HG03039 (cell line): ENCODE data around the gene NRF1.
"Not testable (repeated sequence)": the region's sequence is repeated elsewhere in the genome, so short reads cannot be mapped to it uniquely, and the experiment has no call there.

Experiments used
- ATAC-seq: cut with Tn5 transposase; IDR thresholded peaks from one replicate; pipeline ENCODE4 v1.9.1; 2021; ENCODE audit warnings: mild to moderate bottlenecking, moderate library complexity; ENCODE audit not compliant: unreplicated experiment

The NRF1 gene

GRCh38 chr7:129780257-129780973, 168.9 kb downstream of the NRF1 start:
- ATAC-seq, result no peak

- no peak for ATAC-seq
Measured at GRCh38 chr7:129780974-129781927, 169.7 kb downstream of the NRF1 start.

DNA sequence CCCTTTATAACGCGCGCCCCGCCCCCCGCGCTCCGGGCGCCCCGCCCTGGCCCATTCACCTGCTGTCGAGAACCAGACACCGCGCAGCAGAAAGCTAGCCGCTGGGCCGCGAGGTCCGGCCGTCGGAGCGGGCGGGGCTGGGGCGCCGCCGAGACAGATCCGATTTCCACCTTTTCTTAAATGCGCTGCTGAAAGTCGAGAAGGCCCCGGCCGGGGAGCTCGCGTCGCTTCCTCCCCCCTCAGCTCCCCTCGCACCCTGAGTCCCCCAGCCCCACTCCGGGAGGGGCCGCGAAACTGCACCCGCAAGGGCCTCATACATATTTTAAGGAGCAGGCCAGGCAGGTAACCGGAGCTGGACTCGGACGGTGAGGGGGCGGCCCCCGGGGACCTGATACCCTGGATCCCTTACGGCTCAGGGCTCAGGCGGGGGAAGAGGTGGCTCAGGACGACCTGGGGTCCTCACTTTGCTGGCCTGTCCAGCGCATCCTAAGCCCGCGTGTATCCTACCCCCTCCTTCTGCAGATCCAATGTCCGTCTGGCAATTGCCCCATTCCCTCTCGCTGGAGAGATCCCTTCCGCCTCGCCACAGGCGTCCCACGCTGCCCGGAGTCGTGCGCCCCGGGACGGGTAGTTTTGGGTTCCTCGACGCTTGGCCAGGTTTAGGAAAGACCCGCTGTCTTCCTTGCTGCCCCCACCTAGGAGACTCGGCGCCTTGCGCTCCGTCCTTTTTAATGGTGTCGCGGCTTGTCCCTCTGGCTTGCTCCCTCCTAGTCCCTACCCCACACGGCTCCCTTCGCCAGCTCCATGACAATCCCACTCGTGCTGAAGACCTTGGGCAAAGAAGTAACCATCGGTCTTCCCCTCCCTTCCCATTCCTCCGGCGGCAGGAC, 170.7 kb downstream of the NRF1 start:
- ATAC-seq, result no peak

DNA sequence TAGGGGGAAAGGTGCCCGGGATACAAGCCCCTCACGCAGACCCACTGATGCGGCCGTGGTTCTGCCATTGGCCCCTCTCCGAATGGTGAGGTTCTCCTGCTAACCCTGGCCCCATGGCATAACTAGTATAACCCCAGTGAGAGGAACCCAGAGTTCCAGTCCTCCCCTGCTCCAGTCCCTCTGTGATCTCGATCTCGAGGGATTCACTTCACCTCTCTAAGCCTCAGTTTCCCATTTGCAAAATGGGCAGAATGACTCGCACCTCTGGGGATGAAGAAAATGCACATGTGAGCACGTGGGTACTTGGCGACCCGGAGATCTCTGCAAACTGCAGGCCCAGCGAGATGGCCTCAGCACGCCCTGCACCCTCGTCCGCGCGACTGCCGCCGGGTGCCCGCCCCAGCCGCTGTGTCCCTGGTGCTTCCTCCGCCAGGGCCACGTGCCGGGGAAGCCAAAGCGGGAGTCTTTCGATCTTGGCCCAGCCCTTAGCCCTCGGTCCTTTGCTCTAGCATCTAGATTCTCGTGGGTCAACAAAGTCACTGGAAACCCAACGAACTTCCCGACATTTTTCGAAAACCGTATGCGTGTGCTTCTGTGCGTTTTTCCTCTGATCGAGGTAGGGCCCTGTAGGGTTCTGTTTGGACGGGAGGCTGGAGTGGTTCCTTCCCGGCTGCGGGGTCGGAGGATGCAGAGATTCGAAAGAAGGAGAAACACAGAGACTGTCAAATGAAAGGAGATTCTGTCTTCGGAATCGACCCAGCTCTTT, 171.5 kb downstream of the NRF1 start:
- ATAC-seq, result no peak

DNA sequence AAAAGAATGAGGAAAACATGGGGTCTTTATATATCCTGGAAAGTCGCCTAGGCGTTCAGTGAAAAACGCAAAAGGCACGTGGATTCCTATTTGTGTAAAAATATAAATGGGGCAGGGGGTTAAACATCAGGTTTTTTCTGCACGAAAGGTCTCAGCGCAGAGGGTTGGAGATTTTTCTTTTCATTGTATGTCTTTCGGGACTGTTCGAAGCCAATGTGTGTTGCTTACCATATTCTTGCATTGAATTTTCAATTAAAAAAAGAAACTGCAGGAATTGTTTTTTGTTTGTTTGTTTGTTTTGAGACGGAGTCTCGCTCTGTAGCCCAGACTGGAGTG, 172.0 kb downstream of the NRF1 start:
- no peak for ATAC-seq

DNA sequence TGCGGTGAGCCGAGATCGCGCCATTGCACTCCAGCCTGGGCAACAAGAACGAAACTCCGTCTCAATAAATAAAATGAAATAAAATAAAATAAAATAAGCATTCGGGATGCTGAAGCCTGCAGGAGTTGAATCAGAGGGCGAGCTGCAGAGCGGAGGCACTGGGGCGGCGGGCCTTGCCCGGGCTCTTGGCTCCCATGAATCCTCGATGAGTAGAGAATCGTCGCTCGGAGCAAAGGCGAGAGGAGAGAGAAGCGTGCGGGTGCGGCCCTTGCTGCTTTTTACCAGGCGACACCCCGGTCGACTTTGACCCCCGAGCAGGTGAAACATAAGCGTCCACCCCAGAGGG, 172.9 kb downstream of the NRF1 start:
- no peak for ATAC-seq

DNA sequence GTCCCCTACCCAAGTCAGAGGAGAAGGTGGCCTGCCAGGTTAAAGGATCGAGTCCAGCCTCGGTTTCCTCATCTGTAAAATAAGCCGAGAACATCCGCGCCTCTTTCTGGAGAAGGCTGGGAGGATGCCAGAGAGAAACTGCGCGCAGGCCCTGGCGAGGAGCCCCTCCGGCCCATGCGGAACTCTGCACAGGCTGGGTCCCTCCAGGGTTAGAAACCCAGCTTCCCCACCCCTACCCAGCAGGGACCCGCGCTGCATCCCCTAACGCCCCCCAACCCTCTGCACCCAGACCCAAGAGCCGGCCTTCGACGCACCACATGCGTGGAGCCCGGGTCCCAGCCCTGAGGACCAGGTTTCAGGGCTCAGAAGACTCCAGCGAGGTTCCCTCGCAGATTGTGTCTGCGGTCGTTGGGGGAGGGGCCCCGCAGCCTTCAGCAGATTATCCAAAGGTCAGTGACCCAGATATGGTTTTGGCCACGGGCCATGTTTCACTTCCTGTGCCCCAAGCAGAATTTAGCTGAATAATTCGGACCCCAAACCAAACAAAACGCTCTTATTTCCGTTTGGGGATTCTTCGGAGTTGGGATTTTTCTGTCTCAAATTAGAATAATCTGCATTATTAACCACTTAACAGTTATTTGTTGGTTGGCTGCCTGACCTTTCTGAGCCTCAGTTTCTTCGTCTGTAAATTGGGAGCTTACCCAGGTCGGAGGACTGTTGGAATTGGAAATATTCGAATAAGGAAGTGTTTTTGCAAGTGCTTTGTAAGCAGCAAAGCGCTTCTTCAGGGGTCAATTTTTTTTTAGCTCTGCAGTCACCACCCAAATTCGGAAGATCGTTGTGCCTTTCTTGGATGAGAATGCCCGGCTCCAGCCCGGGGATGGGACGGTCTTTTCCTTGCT, 173.5 kb downstream of the NRF1 start:
- ATAC-seq, result no peak

DNA sequence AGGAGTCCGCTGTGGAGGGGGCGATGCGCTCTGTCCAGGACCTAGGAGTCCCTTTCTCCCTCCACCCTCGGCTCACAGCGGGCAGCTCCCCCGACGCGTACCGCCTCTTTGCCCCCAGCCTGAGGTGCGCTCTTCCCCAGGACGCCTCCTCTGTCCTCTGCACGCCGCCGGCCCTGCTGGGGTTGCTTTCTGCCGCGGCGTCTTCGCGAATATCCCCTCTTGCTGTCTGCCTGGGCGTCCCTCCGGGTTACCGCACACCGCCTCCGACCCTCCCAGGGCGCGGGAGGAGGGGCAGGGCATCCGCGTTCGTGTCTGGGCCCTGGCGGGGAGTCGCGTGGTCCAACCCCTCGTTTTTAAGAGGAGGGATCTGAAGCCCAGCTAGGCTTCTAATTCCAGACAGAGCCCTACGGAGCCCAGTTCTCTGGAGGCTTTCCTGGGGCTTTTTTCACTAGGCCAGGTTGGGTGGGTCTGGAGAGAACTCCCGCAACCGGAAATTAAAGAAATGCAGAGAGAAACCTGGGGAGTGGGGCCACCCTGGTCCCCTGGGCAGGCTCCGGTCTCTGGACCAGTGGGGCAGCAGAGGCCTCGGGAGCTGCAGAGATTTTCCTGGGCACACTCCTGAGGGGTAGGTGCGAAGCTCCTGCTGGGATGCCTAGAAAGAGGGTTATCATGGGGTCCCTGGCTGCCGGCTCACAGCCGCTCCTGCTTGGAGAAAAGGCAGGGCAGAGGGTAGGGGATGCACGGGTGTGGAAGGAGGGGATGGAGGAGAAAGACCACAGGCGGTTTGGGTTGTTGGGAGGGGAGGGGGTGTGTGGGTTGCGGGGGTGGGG, 174.4 kb downstream of the NRF1 start:
- ATAC-seq, result no peak

DNA sequence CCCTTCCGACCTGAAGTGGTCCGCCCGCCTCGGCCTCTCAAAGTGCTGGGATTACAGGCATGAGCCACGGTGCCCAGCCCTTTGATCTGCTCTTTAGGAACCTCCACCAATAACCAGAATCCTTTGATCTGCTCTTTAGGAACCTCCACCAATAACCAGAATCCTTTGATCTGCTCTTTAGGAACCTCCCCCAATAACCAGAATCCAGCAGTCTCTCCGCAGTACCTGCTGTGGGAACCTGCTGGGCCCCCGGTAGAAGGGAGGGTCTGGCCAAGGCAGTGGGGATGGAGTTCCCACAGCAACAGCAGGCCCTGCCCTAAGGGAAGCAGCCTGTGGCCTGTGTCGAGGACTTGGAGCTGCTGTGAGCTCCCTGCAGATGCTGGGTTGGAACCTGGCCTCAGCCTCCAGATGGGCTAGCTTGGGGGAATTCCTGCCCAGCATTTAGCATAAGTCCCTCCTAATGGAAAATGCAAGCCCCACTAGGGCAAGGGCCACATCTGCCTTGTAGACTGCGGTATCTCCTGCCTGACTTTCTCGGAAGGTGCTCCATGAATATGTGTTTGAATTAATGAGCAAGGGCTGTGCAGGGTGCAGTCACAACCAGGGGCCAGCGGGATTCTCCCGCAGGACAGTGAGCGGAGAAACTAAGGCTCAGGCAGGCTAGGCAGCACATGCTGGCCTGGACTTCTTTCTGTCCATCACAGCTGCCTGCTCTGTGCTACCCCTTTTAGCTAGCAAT, 175.5 kb downstream of the NRF1 start:
- ATAC-seq, result no peak

DNA sequence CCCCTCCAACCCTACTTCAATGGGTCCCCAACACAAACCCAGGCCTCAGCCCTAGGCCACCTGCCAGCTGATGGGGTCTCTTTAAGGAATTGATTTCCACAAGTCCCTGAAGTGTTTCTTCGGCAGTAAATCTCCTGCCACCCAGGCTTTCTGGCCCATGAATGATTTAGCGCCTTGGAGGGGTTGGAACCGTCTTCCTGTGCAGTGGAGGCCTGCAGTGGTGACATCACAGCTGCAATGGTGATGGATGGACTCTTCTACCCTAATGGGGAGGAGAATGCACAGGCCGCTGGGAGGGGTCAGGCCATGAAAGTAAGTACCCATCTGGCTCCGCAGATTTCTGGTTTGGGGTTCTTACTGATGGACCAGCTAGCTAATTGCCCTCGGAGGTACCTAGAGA, 177.5 kb downstream of the NRF1 start:
- ATAC-seq, result no peak

GRCh38 chr7:129789652-129790051, 178.1 kb downstream of the NRF1 start:
- ATAC-seq, result no peak

DNA sequence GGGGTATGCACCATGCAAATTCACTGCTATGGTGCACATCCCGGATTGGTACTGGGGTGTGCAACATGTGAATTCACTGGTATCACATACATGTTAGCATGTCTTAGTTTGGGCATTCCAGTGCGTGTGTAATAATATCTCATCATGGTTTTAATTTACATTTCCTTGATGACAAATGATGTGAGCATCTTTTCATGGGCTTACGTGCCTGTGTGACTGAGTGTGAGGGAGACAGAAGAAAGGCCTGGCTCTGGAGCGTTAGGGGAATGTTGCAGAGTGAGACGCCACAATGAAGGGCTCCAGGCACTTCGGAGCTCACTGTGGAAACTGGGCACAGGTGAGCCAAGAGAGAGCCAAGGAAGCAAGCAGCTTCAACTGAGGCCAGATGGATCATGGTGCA, 178.6 kb downstream of the NRF1 start:
- no peak for ATAC-seq

- ATAC-seq, result no peak
Measured at GRCh38 chr7:129792721-129793120, 181.2 kb downstream of the NRF1 start.

DNA sequence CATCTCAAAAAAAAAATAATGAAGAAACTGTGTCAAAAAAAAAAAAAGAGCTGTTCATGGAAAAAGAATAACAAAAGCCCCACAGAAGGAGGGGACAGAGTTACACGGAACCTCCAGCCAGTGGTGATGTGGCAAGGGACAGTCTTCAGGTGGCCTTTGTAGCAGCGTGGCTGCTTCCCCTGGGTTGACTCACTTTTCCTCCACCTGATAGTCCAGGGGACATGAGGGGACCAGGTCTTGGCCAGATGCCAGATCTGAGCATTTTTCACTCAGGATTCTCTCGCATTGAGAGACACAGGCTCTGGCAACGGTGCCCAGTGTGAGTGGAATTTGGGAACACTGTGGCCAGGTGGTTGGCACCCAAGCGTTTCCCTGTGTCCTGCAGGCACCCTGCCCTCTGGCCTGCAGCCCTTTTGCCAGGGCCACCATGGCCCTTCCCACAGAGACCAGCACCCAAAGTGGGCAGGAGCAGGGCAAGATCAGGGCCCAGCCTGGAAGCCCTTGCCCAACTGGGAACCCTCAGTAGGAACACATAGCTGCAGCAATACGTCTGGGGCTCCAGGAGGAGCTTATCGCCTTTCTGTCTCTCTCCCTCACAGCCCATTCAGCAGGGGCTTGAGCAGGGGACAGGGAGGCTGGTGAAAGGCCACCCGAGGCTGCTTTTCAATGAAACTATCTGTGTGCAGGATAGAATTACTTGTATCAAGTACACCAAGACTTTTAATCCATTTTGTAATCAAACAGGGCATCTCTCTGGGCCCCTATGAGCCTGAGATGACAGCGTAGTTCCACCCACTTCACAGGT, 182.2 kb downstream of the NRF1 start:
- no peak for ATAC-seq

DNA sequence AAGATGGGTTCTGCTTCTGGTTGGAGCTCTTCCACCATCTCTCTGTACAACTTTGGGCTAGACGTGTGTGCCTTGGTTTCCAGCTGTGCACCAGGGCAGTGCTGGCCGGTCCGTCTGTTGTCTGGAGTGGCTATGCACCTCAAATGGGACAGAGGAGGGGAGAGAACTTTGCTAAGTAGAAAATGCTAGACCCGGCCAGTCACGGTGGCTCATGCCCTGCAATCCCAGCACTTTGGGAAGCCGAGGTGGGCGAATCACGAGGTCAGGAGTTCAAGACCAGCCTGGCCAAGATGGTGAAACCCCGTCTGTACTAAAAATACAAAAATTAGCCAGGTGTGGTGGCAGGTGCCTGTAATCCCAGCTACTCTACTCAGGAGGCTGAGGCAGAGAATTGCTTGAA, 182.9 kb downstream of the NRF1 start:
- not testable (repeated sequence) for ATAC-seq

DNA sequence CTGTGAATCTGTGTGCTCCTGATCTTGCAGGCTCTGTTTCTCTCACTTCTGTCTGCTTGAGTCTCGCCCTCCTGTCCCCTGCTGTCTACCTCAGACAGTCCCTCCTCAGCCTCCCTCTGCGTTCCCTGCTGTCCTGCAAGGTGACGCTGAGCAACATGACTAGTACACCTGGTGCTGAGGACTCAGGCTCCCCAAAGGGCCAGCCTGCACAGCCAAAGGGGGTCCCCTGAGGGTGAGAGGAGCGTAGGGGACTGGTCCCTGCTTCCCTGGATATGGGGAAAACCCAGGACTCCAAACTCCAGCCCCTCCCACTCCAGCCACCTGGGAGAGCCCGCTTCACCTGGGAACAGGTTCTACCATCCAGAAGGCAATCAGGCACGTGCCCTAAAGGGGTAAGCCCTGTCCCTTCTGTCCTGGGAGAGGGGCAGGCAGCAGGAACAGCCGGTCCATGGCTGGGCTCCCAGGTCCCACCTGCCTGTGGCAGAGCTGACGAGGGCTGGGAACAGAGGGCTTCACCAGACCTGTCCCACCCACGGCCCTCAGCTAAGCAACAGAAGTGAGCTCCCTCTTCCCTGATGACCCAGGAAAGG, 184.8 kb downstream of the NRF1 start:
- no peak for ATAC-seq
